GM19043 (cell line): ENCODE measurements around the gene PAK6.

ENCODE experiments used
- ATAC-seq: cut with Tn5 transposase; IDR thresholded peaks from one replicate; pipeline ENCODE4 v1.9.1; 2021; ENCODE audit warnings: low read depth; ENCODE audit not compliant: unreplicated experiment

PAK6 gene

GRCh38 chr15:40275523-40275922, 36.7 kb downstream of the PAK6 start:
- no peak for ATAC-seq

GRCh38 chr15:40275954-40276353, 37.1 kb downstream of the PAK6 start:
- no peak for ATAC-seq

GRCh38 chr15:40276927-40277326, 38.1 kb downstream of the PAK6 start:
- ATAC-seq = no peak

GRCh38 chr15:40277471-40277870, 38.6 kb downstream of the PAK6 start:
- ATAC-seq = no peak

- ATAC-seq = no peak
These were observed 39.2 kb downstream of the PAK6 start for GRCh38 chr15:40278026-40278425.

GRCh38 chr15:40279437-40280141, 40.7 kb downstream of the PAK6 start:
- ATAC-seq = no peak

GRCh38 chr15:40280260-40281056, 41.6 kb downstream of the PAK6 start:
- ATAC-seq = no peak

GRCh38 chr15:40281057-40281800, 42.4 kb downstream of the PAK6 start:
- no peak for ATAC-seq

GRCh38 chr15:40281801-40282146, 42.9 kb downstream of the PAK6 start:
- no peak for ATAC-seq

GRCh38 chr15:40282147-40282868, 43.4 kb downstream of the PAK6 start:
- no peak for ATAC-seq

- no peak for ATAC-seq
These were observed 44.2 kb downstream of the PAK6 start, which contains the start of gene ANKRD63 for GRCh38 chr15:40282869-40283614. ANKRD63 (minus strand) TSS chr15:40283064; CDS start chr15:40282586, 478 bp downstream.

- no peak for ATAC-seq
These were observed 44.9 kb downstream of the PAK6 start for GRCh38 chr15:40283615-40284300.

GRCh38 chr15:40285151-40285550, 46.3 kb downstream of the PAK6 start:
- no peak for ATAC-seq

GRCh38 chr15:40285554-40286011, 46.7 kb downstream of the PAK6 start:
- ATAC-seq = no peak

- ATAC-seq = no peak
These were observed 47.2 kb downstream of the PAK6 start for GRCh38 chr15:40286061-40286532.

- ATAC-seq = no peak
These were observed 47.9 kb downstream of the PAK6 start for GRCh38 chr15:40286794-40287193.

GRCh38 chr15:40287505-40287904, 48.6 kb downstream of the PAK6 start:
- ATAC-seq = no peak

- no peak for ATAC-seq
These were observed 49.1 kb downstream of the PAK6 start for GRCh38 chr15:40287968-40288367.

GRCh38 chr15:40289140-40289775, 50.4 kb downstream of the PAK6 start:
- no peak for ATAC-seq
